Loucy (cell line): Measurements from ENCODE around the gene OSR1.

Experiments
- EZH2phosphoT487 ChIP-seq: fragments of 200-600 bp; IDR thresholded peaks from 2 replicates; pipeline ENCODE4 v1.6.1; 2018; ENCODE audit warnings: antibody characterized with exemption, mild to moderate bottlenecking, moderate library complexity, borderline replicate concordance
- TF ChIP-seq, protein P1 (sequence below): fragments of 200-600 bp; sonication (generic); conservative IDR thresholded peaks from 2 replicates; pipeline ENCODE4 v1.5.1; 2014; ENCODE audit warnings: mild to moderate bottlenecking, antibody characterized with exemption, low read length

DNA sequence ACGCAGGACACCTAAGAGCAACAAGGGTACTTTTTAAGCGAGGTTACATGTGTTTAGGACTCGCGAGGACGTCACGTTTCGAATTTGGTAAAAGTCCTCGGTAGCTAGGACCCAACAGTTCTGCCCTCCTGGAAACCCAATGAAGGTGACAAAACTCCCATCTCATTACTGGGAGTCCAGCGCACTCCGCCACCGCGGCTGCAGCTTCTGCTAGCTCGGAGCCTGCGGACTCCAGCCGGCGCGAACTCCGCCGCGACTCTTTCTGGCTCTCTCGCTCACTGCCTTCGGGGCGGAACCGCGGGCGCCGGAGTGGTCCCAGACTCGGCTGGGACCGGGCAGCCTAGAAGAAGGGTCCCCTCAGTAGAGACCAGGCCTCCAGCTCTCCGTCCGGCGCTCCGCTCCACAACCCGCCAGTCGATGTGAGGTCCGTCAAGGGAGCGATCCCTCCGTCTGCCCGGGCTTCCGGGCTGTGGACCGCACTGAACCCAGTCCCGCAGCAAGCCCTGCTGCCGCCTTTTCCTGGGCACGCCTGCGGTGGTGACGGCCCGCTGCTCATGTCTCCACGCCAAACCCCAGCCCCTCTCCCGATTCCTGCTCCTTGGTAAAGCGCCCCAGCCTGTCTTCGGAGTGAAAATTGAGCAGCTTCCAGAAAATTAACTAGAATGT, 3.0 kb upstream of the OSR1 start:
- TF ChIP-seq, protein P1, sequence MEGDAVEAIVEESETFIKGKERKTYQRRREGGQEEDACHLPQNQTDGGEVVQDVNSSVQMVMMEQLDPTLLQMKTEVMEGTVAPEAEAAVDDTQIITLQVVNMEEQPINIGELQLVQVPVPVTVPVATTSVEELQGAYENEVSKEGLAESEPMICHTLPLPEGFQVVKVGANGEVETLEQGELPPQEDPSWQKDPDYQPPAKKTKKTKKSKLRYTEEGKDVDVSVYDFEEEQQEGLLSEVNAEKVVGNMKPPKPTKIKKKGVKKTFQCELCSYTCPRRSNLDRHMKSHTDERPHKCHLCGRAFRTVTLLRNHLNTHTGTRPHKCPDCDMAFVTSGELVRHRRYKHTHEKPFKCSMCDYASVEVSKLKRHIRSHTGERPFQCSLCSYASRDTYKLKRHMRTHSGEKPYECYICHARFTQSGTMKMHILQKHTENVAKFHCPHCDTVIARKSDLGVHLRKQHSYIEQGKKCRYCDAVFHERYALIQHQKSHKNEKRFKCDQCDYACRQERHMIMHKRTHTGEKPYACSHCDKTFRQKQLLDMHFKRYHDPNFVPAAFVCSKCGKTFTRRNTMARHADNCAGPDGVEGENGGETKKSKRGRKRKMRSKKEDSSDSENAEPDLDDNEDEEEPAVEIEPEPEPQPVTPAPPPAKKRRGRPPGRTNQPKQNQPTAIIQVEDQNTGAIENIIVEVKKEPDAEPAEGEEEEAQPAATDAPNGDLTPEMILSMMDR: no peak
- TF ChIP-seq EZH2phosphoT487: no peak
